Measurements from ENCODE around the gene DNAJC30.

DNA sequence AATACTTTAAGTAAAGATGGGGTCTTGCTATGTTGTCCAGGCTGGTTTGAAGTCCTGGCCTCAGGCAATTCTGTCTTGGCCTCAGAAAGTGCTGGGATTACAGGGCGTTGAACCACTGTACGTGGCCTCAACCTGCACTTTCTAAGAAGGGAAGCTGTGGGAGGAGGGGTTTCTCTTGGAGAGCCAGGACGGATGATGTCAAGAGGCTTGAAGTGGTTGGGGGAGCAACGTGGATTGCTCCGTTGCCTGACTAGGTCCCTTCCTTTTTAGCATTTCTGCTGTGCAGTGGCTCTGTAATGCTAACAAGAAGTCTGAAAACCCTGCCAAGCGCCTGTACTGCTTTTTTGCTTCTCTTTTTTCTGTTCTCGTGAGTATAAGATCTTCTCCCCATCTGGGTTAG is 7.4 kb upstream of the DNAJC30 start:
- TF ChIP-seq EP300 (IDR thresholded peaks at IDR 0.05) (no peak), POLR2A (IDR thresholded peaks at IDR 0.05) (no peak)
- TF ChIP-seq, protein P1, sequence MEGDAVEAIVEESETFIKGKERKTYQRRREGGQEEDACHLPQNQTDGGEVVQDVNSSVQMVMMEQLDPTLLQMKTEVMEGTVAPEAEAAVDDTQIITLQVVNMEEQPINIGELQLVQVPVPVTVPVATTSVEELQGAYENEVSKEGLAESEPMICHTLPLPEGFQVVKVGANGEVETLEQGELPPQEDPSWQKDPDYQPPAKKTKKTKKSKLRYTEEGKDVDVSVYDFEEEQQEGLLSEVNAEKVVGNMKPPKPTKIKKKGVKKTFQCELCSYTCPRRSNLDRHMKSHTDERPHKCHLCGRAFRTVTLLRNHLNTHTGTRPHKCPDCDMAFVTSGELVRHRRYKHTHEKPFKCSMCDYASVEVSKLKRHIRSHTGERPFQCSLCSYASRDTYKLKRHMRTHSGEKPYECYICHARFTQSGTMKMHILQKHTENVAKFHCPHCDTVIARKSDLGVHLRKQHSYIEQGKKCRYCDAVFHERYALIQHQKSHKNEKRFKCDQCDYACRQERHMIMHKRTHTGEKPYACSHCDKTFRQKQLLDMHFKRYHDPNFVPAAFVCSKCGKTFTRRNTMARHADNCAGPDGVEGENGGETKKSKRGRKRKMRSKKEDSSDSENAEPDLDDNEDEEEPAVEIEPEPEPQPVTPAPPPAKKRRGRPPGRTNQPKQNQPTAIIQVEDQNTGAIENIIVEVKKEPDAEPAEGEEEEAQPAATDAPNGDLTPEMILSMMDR (IDR thresholded peaks at IDR 0.05), result no peak

Measured in suprapubic skin (tissue), 3 donors.